ENCODE results near the gene JARID2. TPM values are rescaled to one million over a fixed set of nuclear protein-coding genes. Genes with fewer than 3 reads are reported as not detected.

JARID2 gene
- total and polyA plus RNA-seq, 7 experiments from 2014 or later: 6.9 to 39.6 (median 24.1) TPM

GRCh38 chr6:15384901-15385300, 139.0 kb downstream of the JARID2 start:
- Mint-ChIP-seq H3K27ac (peak overlapping the region in 8 of 9 donors; percentile 10 to 77 (median 28)), H3K27me3 (no peaks in the 10 kb centered on the region), H3K4me3 (peak overlapping the region in 2 of 10 donors; percentile 0 to 54), H3K36me3 (peaks cover 0 to 5% (median 4%) of the 10 kb centered on the region in 5 donors), H3K9me3 (no peaks in the 10 kb centered on the region), H3K4me1 (peaks cover 63 to 95% (median 85%) of the 10 kb centered on the region in 7 donors)
- CTCF ChIA-PET: interaction anchor here (0.6 kb wide), 1 partner anchor 77 kb away, joined by 3 read pairs; no protein-coding TSS in a partner anchor
- no peak for ATAC-seq
- intact Hi-C loops (cut with micrococcal nuclease): loop anchor here in 1 of 2 donors (5.0 kb wide), 1 partner anchor 1173 kb away; no protein-coding TSS in a partner anchor
- POLR2A ChIA-PET: no interaction called here
- Histone ChIP-seq H3K4me3 (ENCODE audit: low read length) (no peak overlapping the region), H3K9me3 (ENCODE audit: control insufficient read depth in 2 of 3, low read length in 3 of 3) (no peaks in the 10 kb centered on the region), H3K27ac (ENCODE audit: low read depth, low read length) (no peak overlapping the region), H3K36me3 (ENCODE audit: control insufficient read depth in 2 of 3, insufficient read depth in 3 of 3, low read length in 3 of 3) (no peaks in the 10 kb centered on the region), H3K4me1 (ENCODE audit: control insufficient read depth in 2 of 2, insufficient read depth in 2 of 2, low read length in 2 of 2) (peaks cover 3 to 24% of the 10 kb centered on the region in 2 donors), H3K27me3 (ENCODE audit: control insufficient read depth in 2 of 2, insufficient read depth in 2 of 2, low read length in 2 of 2) (no peaks in the 10 kb centered on the region)
- DNase-seq: no peak

- H3K27ac Mint-ChIP-seq: peak overlapping the region in 4 of 9 donors; percentile 10 to 77 (median 41)
- peaks cover 3 to 29% of the 10 kb centered on the region in 2 donors for H3K4me1 ChIP-seq (ENCODE audit: control insufficient read depth in 2 of 2, insufficient read depth in 2 of 2, low read length in 2 of 2)
- H3K4me3 ChIP-seq (ENCODE audit: low read length): no peak overlapping the region
Measured at GRCh38 chr6:15385521-15385920, 139.7 kb downstream of the JARID2 start.

DNA sequence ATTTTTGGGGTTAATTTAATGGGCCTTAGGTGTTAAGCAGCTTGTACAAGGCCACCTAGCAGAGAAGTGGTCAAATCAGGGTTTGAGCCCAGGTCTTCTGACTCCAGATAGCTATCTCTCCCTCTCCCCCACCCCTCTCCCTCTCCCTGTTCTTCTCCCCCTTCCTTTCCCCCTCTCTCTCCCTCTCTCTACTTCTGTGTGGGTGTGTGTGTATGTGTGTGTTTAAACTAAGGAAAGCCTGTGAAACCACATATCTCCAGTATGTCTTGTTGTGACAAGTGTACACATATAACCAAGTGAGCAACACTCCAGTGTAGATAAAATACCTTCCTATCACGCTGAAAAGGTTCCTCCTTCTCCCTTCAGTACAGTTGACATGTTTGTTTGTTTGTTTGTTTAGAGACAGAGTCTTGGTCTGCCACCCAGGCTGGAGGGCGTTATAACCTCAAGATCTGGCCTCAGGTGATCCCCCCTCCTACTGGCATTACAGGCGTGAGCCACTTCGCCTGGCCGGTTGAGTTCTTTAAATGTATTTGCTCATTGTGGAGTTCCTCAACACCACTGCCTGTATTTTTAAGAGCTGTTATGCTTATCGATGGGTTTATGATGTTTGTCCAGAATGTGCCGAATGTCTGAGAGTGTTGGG, 140.4 kb downstream of the JARID2 start:
- H3K4me3 Mint-ChIP-seq: no peak overlapping the region
- H3K4me1 ChIP-seq (ENCODE audit: control insufficient read depth in 2 of 2, insufficient read depth in 2 of 2, low read length in 2 of 2): peaks cover 3 to 29% of the 10 kb centered on the region in 2 donors

More at GRCh38 chr6:15385521-15385920, 139.7 kb downstream of the JARID2 start:
- Mint-ChIP-seq H3K36me3 (peaks cover 0 to 4% (median 0%) of the 10 kb centered on the region in 5 donors), H3K4me3 (no peak overlapping the region), H3K4me1 (peaks cover 59 to 95% (median 85%) of the 10 kb centered on the region in 7 donors), H3K9me3 (no peaks in the 10 kb centered on the region), H3K27me3 (no peaks in the 10 kb centered on the region)
- DNase-seq (no peak), ATAC-seq (no peak)
- ChIA-PET POLR2A (interaction anchor here (0.9 kb wide), 1 partner anchor 26 kb away, joined by 3 read pairs; no protein-coding TSS in a partner anchor), CTCF (no interaction called here)
- H3K9me3 ChIP-seq (ENCODE audit: control insufficient read depth in 2 of 3, low read length in 3 of 3): no peaks in the 10 kb centered on the region
- no peaks in the 10 kb centered on the region for H3K27me3 ChIP-seq (ENCODE audit: control insufficient read depth in 2 of 2, insufficient read depth in 2 of 2, low read length in 2 of 2)
- intact Hi-C loops (cut with micrococcal nuclease): loop anchor here in 1 of 2 donors (5.0 kb wide), 1 partner anchor 1173 kb away; no protein-coding TSS in a partner anchor
- H3K27ac ChIP-seq (ENCODE audit: low read depth, low read length): no peak overlapping the region
- H3K36me3 ChIP-seq (ENCODE audit: control insufficient read depth in 2 of 3, insufficient read depth in 3 of 3, low read length in 3 of 3): no peaks in the 10 kb centered on the region

GRCh38 chr6:15386756-15387112, 140.9 kb downstream of the JARID2 start:
- Mint-ChIP-seq H3K36me3 (peaks cover 0 to 2% (median 0%) of the 10 kb centered on the region in 5 donors), H3K27ac (peak overlapping the region in 1 of 9 donors; percentile 35), H3K4me3 (no peak overlapping the region), H3K4me1 (peaks cover 60 to 94% (median 81%) of the 10 kb centered on the region in 7 donors), H3K9me3 (no peaks in the 10 kb centered on the region), H3K27me3 (no peaks in the 10 kb centered on the region)
- H3K4me1 ChIP-seq (ENCODE audit: control insufficient read depth in 2 of 2, insufficient read depth in 2 of 2, low read length in 2 of 2): peaks cover 3 to 29% of the 10 kb centered on the region in 2 donors
- ATAC-seq: no peak
- no peaks in the 10 kb centered on the region for H3K36me3 ChIP-seq (ENCODE audit: control insufficient read depth in 2 of 3, insufficient read depth in 3 of 3, low read length in 3 of 3)
- H3K27ac ChIP-seq (ENCODE audit: low read depth, low read length): no peak overlapping the region
- CTCF ChIA-PET: no interaction called here
- no peak overlapping the region for H3K4me3 ChIP-seq (ENCODE audit: low read length)
- DNase-seq: no peak
- intact Hi-C loops (cut with micrococcal nuclease): loop anchor here (2.0 to 5.0 kb wide), 2 partner anchors 16 to 1174 kb away; no protein-coding TSS in a partner anchor
- POLR2A ChIA-PET: interaction anchor here (0.7 kb wide), 1 partner anchor 625 kb away, joined by 4 read pairs; no protein-coding TSS in a partner anchor
- H3K27me3 ChIP-seq (ENCODE audit: control insufficient read depth in 2 of 2, insufficient read depth in 2 of 2, low read length in 2 of 2): no peaks in the 10 kb centered on the region
- no peaks in the 10 kb centered on the region for H3K9me3 ChIP-seq (ENCODE audit: control insufficient read depth in 2 of 3, low read length in 3 of 3)

More for the DNA sequence above, 140.4 kb downstream of the JARID2 start:
- H3K27ac Mint-ChIP-seq: peak overlapping the region in 4 of 9 donors; percentile 8 to 35 (median 30)
- intact Hi-C loops (cut with micrococcal nuclease): loop anchor here (2.0 to 5.0 kb wide), 2 partner anchors 17 to 1174 kb away; no protein-coding TSS in a partner anchor
- H3K4me1 Mint-ChIP-seq: peaks cover 62 to 95% (median 84%) of the 10 kb centered on the region in 7 donors
- Histone ChIP-seq H3K36me3 (ENCODE audit: control insufficient read depth in 2 of 3, insufficient read depth in 3 of 3, low read length in 3 of 3) (no peaks in the 10 kb centered on the region), H3K9me3 (ENCODE audit: control insufficient read depth in 2 of 3, low read length in 3 of 3) (no peaks in the 10 kb centered on the region), H3K4me3 (ENCODE audit: low read length) (no peak overlapping the region), H3K27ac (ENCODE audit: low read depth, low read length) (no peak overlapping the region), H3K27me3 (ENCODE audit: control insufficient read depth in 2 of 2, insufficient read depth in 2 of 2, low read length in 2 of 2) (no peaks in the 10 kb centered on the region)
- CTCF ChIA-PET: no interaction called here
- H3K27me3 Mint-ChIP-seq: no peaks in the 10 kb centered on the region
- ATAC-seq (no peak), DNase-seq (no peak)
- POLR2A ChIA-PET: interaction anchor here (0.9 kb wide), 1 partner anchor 25 kb away, joined by 3 read pairs; no protein-coding TSS in a partner anchor
- H3K9me3 Mint-ChIP-seq: no peaks in the 10 kb centered on the region
- H3K36me3 Mint-ChIP-seq: peaks cover 0 to 4% (median 0%) of the 10 kb centered on the region in 5 donors

DNA sequence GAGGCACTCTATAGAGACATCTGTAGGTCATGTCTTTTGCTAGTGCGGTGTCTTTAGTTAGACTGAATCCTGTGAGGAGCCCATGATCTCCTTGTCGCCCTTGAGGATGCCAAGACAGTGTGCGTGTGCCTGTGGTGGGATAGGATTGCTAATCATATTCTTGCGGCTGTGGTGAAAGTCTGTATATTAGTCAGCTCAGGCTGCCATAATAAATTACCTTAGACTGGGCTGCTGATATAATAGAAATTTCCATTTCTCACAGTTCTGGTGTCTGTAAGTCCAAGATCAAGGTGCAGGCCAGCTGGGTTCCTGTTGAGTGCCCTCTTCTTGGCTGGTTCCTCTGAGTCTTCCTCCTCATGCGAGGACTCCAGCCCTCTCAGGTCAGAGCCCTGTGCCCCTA, 141.2 kb downstream of the JARID2 start:
- ATAC-seq (no peak), DNase-seq (no peak)
- Mint-ChIP-seq H3K36me3 (peaks cover 0 to 1% (median 0%) of the 10 kb centered on the region in 5 donors), H3K4me3 (no peak overlapping the region), H3K4me1 (peaks cover 58 to 92% (median 83%) of the 10 kb centered on the region in 7 donors), H3K9me3 (no peaks in the 10 kb centered on the region), H3K27me3 (no peaks in the 10 kb centered on the region), H3K27ac (peak overlapping the region in 5 of 9 donors; percentile 9 to 47 (median 16))
- Histone ChIP-seq H3K36me3 (ENCODE audit: control insufficient read depth in 2 of 3, insufficient read depth in 3 of 3, low read length in 3 of 3) (no peaks in the 10 kb centered on the region), H3K4me1 (ENCODE audit: control insufficient read depth in 2 of 2, insufficient read depth in 2 of 2, low read length in 2 of 2) (peaks cover 0 to 29% of the 10 kb centered on the region in 2 donors), H3K4me3 (ENCODE audit: low read length) (no peak overlapping the region), H3K9me3 (ENCODE audit: control insufficient read depth in 2 of 3, low read length in 3 of 3) (no peaks in the 10 kb centered on the region), H3K27me3 (ENCODE audit: control insufficient read depth in 2 of 2, insufficient read depth in 2 of 2, low read length in 2 of 2) (no peaks in the 10 kb centered on the region), H3K27ac (ENCODE audit: low read depth, low read length) (no peak overlapping the region)
- CTCF ChIA-PET: interaction anchor here (1.4 kb wide), 1 partner anchor 12 kb away, joined by 3 read pairs; no protein-coding TSS in a partner anchor
- intact Hi-C loops (cut with micrococcal nuclease): loop anchor here (2.0 to 5.0 kb wide), 2 partner anchors 16 to 1175 kb away; no protein-coding TSS in a partner anchor
- POLR2A ChIA-PET: interaction anchor here (0.7 to 0.9 kb wide), 2 partner anchors 37 to 625 kb away, joined by 3 to 4 read pairs; no protein-coding TSS in a partner anchor

DNA sequence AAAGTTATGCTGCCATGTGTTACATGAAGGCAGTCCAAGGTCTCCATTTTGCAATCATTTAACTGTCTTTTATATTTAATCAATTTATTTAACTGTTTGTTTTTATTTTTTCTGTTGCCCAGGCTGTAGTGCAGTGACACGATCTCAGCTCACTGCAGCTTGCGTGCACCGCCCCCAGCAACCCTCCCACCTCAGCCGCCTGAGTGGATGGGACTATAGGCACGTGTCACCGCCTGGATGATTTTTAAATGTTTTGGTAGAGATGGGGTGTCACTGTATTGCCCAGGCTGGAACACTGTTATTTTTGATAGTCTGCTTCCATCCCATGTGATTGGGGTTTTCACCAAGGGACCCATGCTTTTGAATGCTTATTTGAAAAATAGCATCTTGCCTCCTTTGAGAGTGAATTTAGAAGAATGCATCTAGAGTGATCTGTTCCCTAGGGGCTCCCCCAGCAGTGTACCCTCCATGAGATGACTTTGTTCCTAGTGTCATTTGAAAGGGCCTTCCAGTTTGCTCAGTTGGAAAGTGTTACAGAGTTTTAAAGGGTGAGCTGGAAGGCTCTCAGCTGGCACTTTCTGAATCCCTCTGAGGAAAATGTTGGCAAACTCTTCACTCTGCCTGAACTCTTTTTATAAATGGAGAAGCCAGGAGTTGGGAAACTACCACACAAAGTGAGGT, 143.4 kb downstream of the JARID2 start:
- H3K27me3 ChIP-seq (ENCODE audit: control insufficient read depth in 2 of 2, insufficient read depth in 2 of 2, low read length in 2 of 2): no peaks in the 10 kb centered on the region
- peaks cover 0 to 10% (median 4%) of the 10 kb centered on the region in 5 donors for H3K36me3 Mint-ChIP-seq
- ChIA-PET POLR2A (interaction anchor here (0.5 kb wide), 1 partner anchor 28 kb away, joined by 5 read pairs; no protein-coding TSS in a partner anchor), CTCF (interaction anchor here (1.1 to 1.7 kb wide), 2 partner anchors 22 to 1177 kb away, joined by 3 to 7 read pairs; no protein-coding TSS in a partner anchor)
- DNase-seq (no peak), ATAC-seq (no peak)
- H3K36me3 ChIP-seq (ENCODE audit: control insufficient read depth in 2 of 3, insufficient read depth in 3 of 3, low read length in 3 of 3): no peaks in the 10 kb centered on the region
- peak overlapping the region in 6 of 9 donors; percentile 17 to 48 (median 22) for H3K27ac Mint-ChIP-seq
- no peaks in the 10 kb centered on the region for H3K27me3 Mint-ChIP-seq
- H3K9me3 Mint-ChIP-seq: no peaks in the 10 kb centered on the region
- intact Hi-C loops (cut with micrococcal nuclease): loop anchor here in 1 of 2 donors (5.0 kb wide), 1 partner anchor 1177 kb away; no protein-coding TSS in a partner anchor
- peaks cover 49 to 81% (median 73%) of the 10 kb centered on the region in 7 donors for H3K4me1 Mint-ChIP-seq
- no peaks in the 10 kb centered on the region for H3K9me3 ChIP-seq (ENCODE audit: control insufficient read depth in 2 of 3, low read length in 3 of 3)
- peaks cover 0 to 29% of the 10 kb centered on the region in 2 donors for H3K4me1 ChIP-seq (ENCODE audit: control insufficient read depth in 2 of 2, insufficient read depth in 2 of 2, low read length in 2 of 2)
- peak overlapping the region in 9 of 10 donors; percentile 5 to 56 (median 37) for H3K4me3 Mint-ChIP-seq
- no peak overlapping the region for H3K4me3 ChIP-seq (ENCODE audit: low read length)
- H3K27ac ChIP-seq (ENCODE audit: low read depth, low read length): no peak overlapping the region
